GM12891 (cell line): Measurements from ENCODE around the gene MAP3K2.

Experiments
- DNase-seq: peaks from one replicate; pipeline ENCODE4 v3.0.0; 2011; ENCODE audit warnings: low spot score; ENCODE audit not compliant: insufficient read length
- FAIRE-seq: peaks from 2 replicates; lab custom pipeline; 2011; peaks lifted over from hg19 to GRCh38; lab: Jason Lieb, UNC
- PAX5 ChIP-seq: IDR thresholded peaks from 2 replicates; pipeline ENCODE4 v1.6.1; 2011; ENCODE audit warnings: low read length, moderate library complexity, mild to moderate bottlenecking; ENCODE audit not compliant: insufficient read depth, severe bottlenecking
- POLR2A ChIP-seq: IDR thresholded peaks from 2 replicates; pipeline ENCODE4 v1.6.1; 2011; ENCODE audit warnings: low read depth, low read length, control low read depth
- POLR2AphosphoS5 ChIP-seq: IDR thresholded peaks from 2 replicates; pipeline ENCODE4 v1.6.1; 2011; ENCODE audit warnings: low read depth, low read length, control low read depth
- POU2F2 ChIP-seq: IDR thresholded peaks from 2 replicates; pipeline ENCODE4 v1.6.1; 2011; ENCODE audit warnings: low read depth, mild to moderate bottlenecking, control low read depth, low read length, moderate library complexity
- SPI1 ChIP-seq: IDR thresholded peaks from 2 replicates; pipeline ENCODE4 v1.6.1; 2011; ENCODE audit warnings: low read depth, low read length, control low read depth
- TAF1 ChIP-seq: IDR thresholded peaks from 2 replicates; pipeline ENCODE4 v1.6.1; 2011; ENCODE audit warnings: low read depth, low read length, control low read depth

MAP3K2 gene

GRCh38 chr2:127275789-127276188, 112.0 kb downstream of the MAP3K2 start:
- DNase-seq (no peak), FAIRE-seq (no peak)
- TF ChIP-seq POU2F2, result no peak
- TF ChIP-seq PAX5, result no peak
- TF ChIP-seq TAF1, result no peak
- no peak for TF ChIP-seq POLR2AphosphoS5
- TF ChIP-seq POLR2A, result no peak
- TF ChIP-seq SPI1, result no peak

- no peak for DNase-seq
- FAIRE-seq, result no peak
- TF ChIP-seq PAX5 (no peak), POU2F2 (no peak), SPI1 (no peak), POLR2AphosphoS5 (no peak), TAF1 (no peak), POLR2A (no peak)
Measured at GRCh38 chr2:127275356-127275755, 112.4 kb downstream of the MAP3K2 start.

GRCh38 chr2:127270663-127271062, 117.1 kb downstream of the MAP3K2 start:
- DNase-seq, result no peak
- no peak for FAIRE-seq
- TF ChIP-seq POU2F2, result no peak
- TF ChIP-seq POLR2AphosphoS5, result no peak
- TF ChIP-seq POLR2A, result no peak
- TF ChIP-seq PAX5, result no peak
- no peak for TF ChIP-seq SPI1

- FAIRE-seq, result no peak
- DNase-seq, result no peak
- TF ChIP-seq SPI1 (no peak), PAX5 (no peak), POLR2A (no peak), TAF1 (no peak), POU2F2 (no peak), POLR2AphosphoS5 (no peak)
Measured at GRCh38 chr2:127261804-127262406, 125.9 kb downstream of the MAP3K2 start.

GRCh38 chr2:127259355-127259754, 128.4 kb downstream of the MAP3K2 start:
- no peak for FAIRE-seq
- DNase-seq, result no peak

GRCh38 chr2:127256866-127257265, 130.9 kb downstream of the MAP3K2 start:
- no peak for DNase-seq
- no peak for TF ChIP-seq POU2F2
- FAIRE-seq, result no peak

More at GRCh38 chr2:127259355-127259754, 128.4 kb downstream of the MAP3K2 start:
- no peak for TF ChIP-seq POLR2A
- no peak for TF ChIP-seq TAF1
- no peak for TF ChIP-seq POU2F2
- no peak for TF ChIP-seq PAX5
- TF ChIP-seq POLR2AphosphoS5, result no peak
- no peak for TF ChIP-seq SPI1

GRCh38 chr2:127256381-127256780, 131.4 kb downstream of the MAP3K2 start:
- FAIRE-seq (no peak), DNase-seq (no peak)
- no peak for TF ChIP-seq PAX5
- no peak for TF ChIP-seq POLR2A
- TF ChIP-seq POU2F2, result no peak
- TF ChIP-seq POLR2AphosphoS5, result no peak
- TF ChIP-seq TAF1, result no peak
- no peak for TF ChIP-seq SPI1

- DNase-seq, result no peak
- no peak for FAIRE-seq
- TF ChIP-seq SPI1 (no peak), PAX5 (no peak), POLR2AphosphoS5 (no peak), POLR2A (no peak), TAF1 (no peak), POU2F2 (no peak)
Measured at GRCh38 chr2:127255721-127256120, 132.1 kb downstream of the MAP3K2 start.

- TF ChIP-seq PAX5, result no peak
- no peak for TF ChIP-seq POU2F2
- TF ChIP-seq TAF1, result no peak
- TF ChIP-seq POLR2A, result no peak
- no peak for TF ChIP-seq SPI1
- TF ChIP-seq POLR2AphosphoS5, result no peak
- no peak for FAIRE-seq
- DNase-seq, result no peak
Measured at GRCh38 chr2:127255146-127255545, 132.6 kb downstream of the MAP3K2 start.

GRCh38 chr2:127254386-127254981, 133.3 kb downstream of the MAP3K2 start:
- DNase-seq (no peak), FAIRE-seq (no peak)
- TF ChIP-seq POLR2A, result no peak
- TF ChIP-seq PAX5, result no peak
- no peak for TF ChIP-seq TAF1
- no peak for TF ChIP-seq POLR2AphosphoS5
- TF ChIP-seq POU2F2, result no peak
- no peak for TF ChIP-seq SPI1
